ENCODE data around the gene ACOT13. TPM values are rescaled to one million over a fixed set of nuclear protein-coding genes. Genes with fewer than 3 reads are reported as not detected.
"Not testable (repeated sequence)": the region's sequence is repeated elsewhere in the genome, so short reads cannot be mapped to it uniquely, and the experiment has no call there.

The ACOT13 gene
- total RNA-seq, 1 donor from 2014 or later = 11.1 TPM

GRCh38 chr6:24672620-24673182 lies 5.8 kb downstream of the ACOT13 start:
- TF ChIP-seq CTCF (IDR thresholded peaks at IDR 0.05; ENCODE audit: insufficient read depth, low read length, severe bottlenecking) = no peak
- FAIRE-seq = no peak
- H3K36me3 ChIP-seq (ENCODE audit: control insufficient read depth, insufficient read depth, low read length) = no peaks in the 10 kb centered on the region

GRCh38 chr6:24673625-24674024 lies 6.7 kb downstream of the ACOT13 start:
- no peak for DNase-seq (ENCODE audit: low read depth)
- FAIRE-seq = no peak
- Histone ChIP-seq H3K36me3 (ENCODE audit: control insufficient read depth, insufficient read depth, low read length) (no peaks in the 10 kb centered on the region), H3K4me3 (ENCODE audit: low read depth, low read length) (no peak overlapping the region), H3K27me3 (ENCODE audit: control insufficient read depth, insufficient read depth, low read length) (no peaks in the 10 kb centered on the region)
- no peak for TF ChIP-seq CTCF (IDR thresholded peaks at IDR 0.05; ENCODE audit: insufficient read depth, low read length, severe bottlenecking)

More at GRCh38 chr6:24672620-24673182, 5.8 kb downstream of the ACOT13 start:
- no peak for DNase-seq (ENCODE audit: low read depth)
- Histone ChIP-seq H3K4me3 (ENCODE audit: low read depth, low read length) (no peak overlapping the region), H3K27me3 (ENCODE audit: control insufficient read depth, insufficient read depth, low read length) (no peaks in the 10 kb centered on the region)

DNA sequence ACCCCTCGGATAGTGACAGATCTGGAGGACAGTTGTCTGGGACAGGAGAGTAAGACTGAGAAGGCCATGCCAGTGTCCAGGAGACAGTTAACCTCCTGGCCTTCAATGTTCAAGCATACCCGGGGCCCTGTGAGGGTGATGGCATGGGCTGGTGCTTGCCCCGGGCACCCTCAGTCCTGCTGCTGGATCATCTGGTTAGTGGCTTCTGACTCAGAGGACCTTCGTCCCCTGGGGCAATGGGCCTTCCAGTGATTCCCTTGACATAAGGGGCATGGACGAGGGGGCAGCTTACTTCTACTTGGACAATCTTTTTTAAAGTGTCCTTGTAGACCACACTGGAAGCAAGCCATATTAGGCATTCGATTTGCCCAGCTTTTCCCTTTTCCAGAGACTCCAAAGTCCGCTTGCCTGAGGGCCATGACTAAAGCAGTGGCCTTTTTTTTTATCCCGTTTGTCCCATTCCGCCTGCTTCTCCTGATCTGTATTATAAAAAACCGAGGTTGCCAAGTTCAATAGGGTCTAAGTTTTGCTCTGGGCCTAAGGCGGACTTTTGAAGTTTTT lies 12.0 kb downstream of the ACOT13 start:
- H3K27me3 ChIP-seq (ENCODE audit: control insufficient read depth, insufficient read depth, low read length); H3K4me3 ChIP-seq (ENCODE audit: low read depth, low read length); FAIRE-seq; DNase-seq (ENCODE audit: low read depth); H3K36me3 ChIP-seq (ENCODE audit: control insufficient read depth, insufficient read depth, low read length): not testable (repeated sequence)

- no peak for TF ChIP-seq CTCF (IDR thresholded peaks at IDR 0.05; ENCODE audit: insufficient read depth, low read length, severe bottlenecking)
- no peaks in the 10 kb centered on the region for H3K27me3 ChIP-seq (ENCODE audit: control insufficient read depth, insufficient read depth, low read length)
- no peak for FAIRE-seq
- no peaks in the 10 kb centered on the region for H3K36me3 ChIP-seq (ENCODE audit: control insufficient read depth, insufficient read depth, low read length)
- no peak overlapping the region for H3K4me3 ChIP-seq (ENCODE audit: low read depth, low read length)
- DNase-seq (ENCODE audit: low read depth) = peak; percentile 12
Measured at GRCh38 chr6:24680582-24680981, 13.7 kb downstream of the ACOT13 start.

- DNase-seq (ENCODE audit: low read depth) = no peak
- no peak for FAIRE-seq
- no peaks in the 10 kb centered on the region for H3K36me3 ChIP-seq (ENCODE audit: control insufficient read depth, insufficient read depth, low read length)
- H3K27me3 ChIP-seq (ENCODE audit: control insufficient read depth, insufficient read depth, low read length) = no peaks in the 10 kb centered on the region
- no peak for TF ChIP-seq CTCF (IDR thresholded peaks at IDR 0.05; ENCODE audit: insufficient read depth, low read length, severe bottlenecking)
- no peak overlapping the region for H3K4me3 ChIP-seq (ENCODE audit: low read depth, low read length)
Measured at GRCh38 chr6:24683297-24684296, 16.7 kb downstream of the ACOT13 start.

- Histone ChIP-seq H3K36me3 (ENCODE audit: control insufficient read depth, insufficient read depth, low read length) (no peaks in the 10 kb centered on the region), H3K27me3 (ENCODE audit: control insufficient read depth, insufficient read depth, low read length) (no peaks in the 10 kb centered on the region), H3K4me3 (ENCODE audit: low read depth, low read length) (no peak overlapping the region)
- DNase-seq (ENCODE audit: low read depth) (no peak), FAIRE-seq (no peak)
- no peak for TF ChIP-seq CTCF (IDR thresholded peaks at IDR 0.05; ENCODE audit: insufficient read depth, low read length, severe bottlenecking)
Measured at GRCh38 chr6:24686408-24686807, 19.5 kb downstream of the ACOT13 start.

Measured in bronchial epithelial cell (primary cell).